Neural progenitor cell (in vitro differentiated cells): ENCODE results near the gene AMOTL2. TPM values are rescaled to one million over a fixed set of nuclear protein-coding genes. Genes with fewer than 3 reads are reported as not detected.
A peak's percentile ranks its signal among the peaks of the same experiment; 100 is the strongest.

ENCODE experiments used
- DNase-seq: peaks from one replicate; pipeline ENCODE4 v3.0.0-alpha.2; 2016; ENCODE audit warnings: low spot score
- H2AFZ ChIP-seq: fragments of 200-600 bp; sonication (generic); replicated peaks from 2 replicates; pipeline ENCODE4 v1.6.1; 2016; ENCODE audit warnings: antibody characterized with exemption
- H3F3A ChIP-seq: fragments of 200-600 bp; sonication (generic); 2 replicates; pipeline ENCODE4 v1.6.1; 2016; ENCODE audit warnings: antibody characterized with exemption, low read depth
- H3K27ac ChIP-seq: fragments of 200-600 bp; sonication (generic); 2 replicates; pipeline ENCODE4 v1.5.1; 2016; ENCODE audit warnings: mild to moderate bottlenecking
- H3K27me3 ChIP-seq: fragments of 200-600 bp; sonication (generic); 2 replicates; pipeline ENCODE4 v1.6.1; 2016; ENCODE audit warnings: mild to moderate bottlenecking, moderate library complexity
- H3K36me3 ChIP-seq: fragments of 200-600 bp; sonication (generic); 2 replicates; pipeline ENCODE4 v1.5.1; 2016
- H3K4me1 ChIP-seq: fragments of 200-600 bp; sonication (generic); 2 replicates; pipeline ENCODE4 v1.6.1; 2016; ENCODE audit warnings: mixed run types
- H3K4me2 ChIP-seq: fragments of 200-600 bp; sonication (generic); 2 replicates; pipeline ENCODE4 v1.6.1; 2016
- H3K4me3 ChIP-seq: fragments of 200-600 bp; sonication (generic); 2 replicates; pipeline ENCODE4 v1.5.1; 2016
- H3K79me2 ChIP-seq: fragments of 200-600 bp; sonication (generic); 2 replicates; pipeline ENCODE4 v1.6.1; 2016; ENCODE audit warnings: low read depth
- H3K9ac ChIP-seq: fragments of 200-600 bp; sonication (generic); 2 replicates; pipeline ENCODE4 v1.6.1; 2016
- H3K9me3 ChIP-seq: fragments of 200-600 bp; sonication (generic); 2 replicates; pipeline ENCODE4 v1.5.1; 2016; ENCODE audit warnings: low read depth
- H4K20me1 ChIP-seq: fragments of 200-600 bp; sonication (generic); 2 replicates; pipeline ENCODE4 v1.6.1; 2016; ENCODE audit warnings: low read depth
- H3K27ac Mint-ChIP-seq: 3 replicates; pipeline ENCODE4 v1.8.0; 2021; ENCODE audit warnings: mixed read lengths
- H3K27me3 Mint-ChIP-seq: 2 replicates; pipeline ENCODE4 v1.8.0; 2022; ENCODE audit warnings: low read depth, mild to moderate bottlenecking, inconsistent platforms, moderate library complexity, mixed read lengths; ENCODE audit not compliant: insufficient read depth
- H3K36me3 Mint-ChIP-seq: 3 replicates; pipeline ENCODE4 v1.8.0; 2021; ENCODE audit warnings: mixed read lengths
- H3K4me1 Mint-ChIP-seq: 3 replicates; pipeline ENCODE4 v1.8.0; 2021; ENCODE audit warnings: mixed read lengths
- H3K4me3 Mint-ChIP-seq: 3 replicates; pipeline ENCODE4 v1.8.0; 2021; ENCODE audit warnings: mild to moderate bottlenecking, moderate library complexity, mixed read lengths
- H3K9me3 Mint-ChIP-seq: 3 replicates; pipeline ENCODE4 v1.8.0; 2020; ENCODE audit warnings: mixed read lengths
- CTCF ChIP-seq: fragments of 200-600 bp; sonication (generic); IDR thresholded peaks from 2 replicates; pipeline ENCODE4 v1.5.1; 2017; ENCODE audit warnings: antibody characterized with exemption, mild to moderate bottlenecking
- EZH2 ChIP-seq: fragments of 200-600 bp; sonication (generic); IDR thresholded peaks from 2 replicates; pipeline ENCODE4 v1.6.1; 2017; ENCODE audit warnings: antibody characterized with exemption, mild to moderate bottlenecking, moderate library complexity
- EZH2phosphoT487 ChIP-seq: fragments of 200-600 bp; sonication (generic); IDR thresholded peaks from 2 replicates; pipeline ENCODE4 v1.6.1; 2017; ENCODE audit warnings: antibody characterized with exemption
- total RNA-seq: library from RNA; depleted of rRNA; stranded (reverse); fragments of >200 nt; gene quantifications from 2 replicates; pipeline ENCODE4 v1.2.3, GENCODE V29; 2015; ENCODE audit warnings: low replicate concordance

AMOTL2 gene
- total RNA-seq, 1 donor from 2014 or later = 62.9 TPM

GRCh38 chr3:134381831-134382442, 7.7 kb upstream of the AMOTL2 start:
- H4K20me1 ChIP-seq = no peaks in the 10 kb centered on the region
- no peaks in the 10 kb centered on the region for H3K27me3 Mint-ChIP-seq
- H3F3A ChIP-seq = no peaks in the 10 kb centered on the region
- H3K9me3 ChIP-seq = no peaks in the 10 kb centered on the region
- DNase-seq = no peak
- H3K4me3 ChIP-seq = no peak overlapping the region
- H3K4me1 Mint-ChIP-seq = peaks cover 11% of the 10 kb centered on the region
- H3K4me2 ChIP-seq = peak overlapping the region; percentile 31
- H3K27ac ChIP-seq = no peak overlapping the region
- H3K4me3 Mint-ChIP-seq = no peak overlapping the region
- TF ChIP-seq EZH2 (no peak), CTCF (no peak), EZH2phosphoT487 (no peak)
- H3K9me3 Mint-ChIP-seq = peaks cover 1% of the 10 kb centered on the region
- H3K27me3 ChIP-seq = peaks cover 12% of the 10 kb centered on the region
- H2AFZ ChIP-seq = peak overlapping the region; percentile 90
- no peak overlapping the region for H3K9ac ChIP-seq
- H3K4me1 ChIP-seq = peaks cover 31% of the 10 kb centered on the region
- H3K79me2 ChIP-seq = no peaks in the 10 kb centered on the region
- H3K27ac Mint-ChIP-seq = no peak overlapping the region
- H3K36me3 ChIP-seq = no peaks in the 10 kb centered on the region
- H3K36me3 Mint-ChIP-seq = no peaks in the 10 kb centered on the region

GRCh38 chr3:134381076-134381475, 6.8 kb upstream of the AMOTL2 start:
- Histone ChIP-seq H3K79me2 (no peaks in the 10 kb centered on the region), H3K9ac (no peak overlapping the region), H3F3A (no peaks in the 10 kb centered on the region), H3K4me1 (peaks cover 36% of the 10 kb centered on the region), H3K36me3 (no peaks in the 10 kb centered on the region), H3K27me3 (peaks cover 20% of the 10 kb centered on the region), H3K9me3 (no peaks in the 10 kb centered on the region), H4K20me1 (no peaks in the 10 kb centered on the region), H3K27ac (no peak overlapping the region), H3K4me3 (no peak overlapping the region), H2AFZ (no peak overlapping the region), H3K4me2 (no peak overlapping the region)
- Mint-ChIP-seq H3K27ac (no peak overlapping the region), H3K9me3 (peaks cover 1% of the 10 kb centered on the region), H3K36me3 (no peaks in the 10 kb centered on the region), H3K4me3 (no peak overlapping the region), H3K4me1 (peaks cover 17% of the 10 kb centered on the region), H3K27me3 (no peaks in the 10 kb centered on the region)
- no peak for DNase-seq
- no peak for TF ChIP-seq EZH2
- no peak for TF ChIP-seq CTCF

GRCh38 chr3:134380249-134380648, 6.0 kb upstream of the AMOTL2 start:
- no peak for TF ChIP-seq EZH2phosphoT487
- TF ChIP-seq EZH2 = no peak
- no peak for TF ChIP-seq CTCF
- H3K27ac Mint-ChIP-seq = no peak overlapping the region
- no peak overlapping the region for H3K4me3 ChIP-seq
- no peak overlapping the region for H3K27ac ChIP-seq
- no peaks in the 10 kb centered on the region for H3K79me2 ChIP-seq
- H3K27me3 Mint-ChIP-seq = peaks cover 6% of the 10 kb centered on the region
- peaks cover 1% of the 10 kb centered on the region for H3K9me3 Mint-ChIP-seq
- H3K36me3 Mint-ChIP-seq = no peaks in the 10 kb centered on the region
- no peak overlapping the region for H3K4me3 Mint-ChIP-seq
- H3K4me1 ChIP-seq = peaks cover 39% of the 10 kb centered on the region
- H3K9ac ChIP-seq = no peak overlapping the region
- no peak for DNase-seq
- peaks cover 29% of the 10 kb centered on the region for H3K27me3 ChIP-seq
- H3K36me3 ChIP-seq = no peaks in the 10 kb centered on the region
- H3K4me2 ChIP-seq = no peak overlapping the region
- H3K9me3 ChIP-seq = no peaks in the 10 kb centered on the region
- H3K4me1 Mint-ChIP-seq = peaks cover 25% of the 10 kb centered on the region
- no peaks in the 10 kb centered on the region for H4K20me1 ChIP-seq
- H3F3A ChIP-seq = peaks cover 7% of the 10 kb centered on the region
- H2AFZ ChIP-seq = no peak overlapping the region
